GM12878 (cell line): ENCODE data around the gene RIC1. TPM values are rescaled to one million over a fixed set of nuclear protein-coding genes. Genes with fewer than 3 reads are reported as not detected.
A peak's percentile ranks its signal among the peaks of the same experiment; 100 is the strongest.

Experiments used
- BCL3 ChIP-seq: IDR thresholded peaks from 2 replicates; pipeline ENCODE4 v1.6.1; 2011; ENCODE audit warnings: borderline replicate concordance, low read depth, mild to moderate bottlenecking, moderate library complexity, low read length; ENCODE audit not compliant: insufficient read depth, poor library complexity, severe bottlenecking
- BHLHE40 ChIP-seq, 2 experiments: fragments of 450-650 bp in 1 of 2; IDR thresholded peaks; 2 replicates each; pipeline ENCODE4 v1.6.1; 2011 to 2017; ENCODE audit warnings: low read depth in 2 of 2, borderline replicate concordance in 1 of 2, improper control_type of control experiment in 1 of 2, low read length in 1 of 2, mild to moderate bottlenecking in 1 of 2
- CREB1 ChIP-seq: IDR thresholded peaks from 2 replicates; pipeline ENCODE4 v1.6.1; 2012; ENCODE audit warnings: low read depth, mild to moderate bottlenecking, inconsistent platforms
- E4F1 ChIP-seq: fragments of 450-650 bp; IDR thresholded peaks from 2 replicates; pipeline ENCODE4 v1.6.1; 2018; ENCODE audit warnings: borderline replicate concordance, mild to moderate bottlenecking; ENCODE audit not compliant: partially characterized antibody
- ETV6 ChIP-seq, 2 experiments: fragments of 450-650 bp in 1 of 2; IDR thresholded peaks in 1 of 2; conservative IDR thresholded peaks in 1 of 2; 2 replicates each; pipeline ENCODE4 v1.6.1; 2014; ENCODE audit warnings: antibody characterized with exemption in 1 of 2, borderline replicate concordance in 1 of 2, low read depth in 1 of 2, mild to moderate bottlenecking in 1 of 2, moderate library complexity in 1 of 2
- FOXM1 ChIP-seq: IDR thresholded peaks from 2 replicates; pipeline ENCODE4 v1.6.1; 2012; ENCODE audit warnings: low read depth, mild to moderate bottlenecking, inconsistent platforms, low read length, moderate library complexity
- GABPA ChIP-seq: IDR thresholded peaks from 2 replicates; pipeline ENCODE4 v1.6.1; 2014; ENCODE audit warnings: antibody characterized with exemption, low read depth, mild to moderate bottlenecking, inconsistent platforms
- IKZF1 ChIP-seq: fragments of 450-650 bp; conservative IDR thresholded peaks from 2 replicates; pipeline ENCODE4 v1.6.1; 2017; ENCODE audit warnings: antibody characterized with exemption, mild to moderate bottlenecking
- IKZF2 ChIP-seq, 2 experiments: fragments of 450-650 bp; IDR thresholded peaks; 2 replicates each; pipeline ENCODE4 v1.6.1; 2017; ENCODE audit warnings: mild to moderate bottlenecking in 2 of 2, moderate library complexity in 2 of 2
- JUNB ChIP-seq: IDR thresholded peaks from 2 replicates; pipeline ENCODE4 v1.6.1; 2016; ENCODE audit warnings: antibody characterized with exemption, mild to moderate bottlenecking
- KDM1A ChIP-seq: fragments of 200-600 bp; sonication (generic); IDR thresholded peaks from 2 replicates; pipeline ENCODE4 v1.6.1; 2016; ENCODE audit warnings: borderline replicate concordance
- MLLT1 ChIP-seq: fragments of 450-650 bp; IDR thresholded peaks from 2 replicates; pipeline ENCODE4 v1.6.1; 2016; ENCODE audit warnings: mild to moderate bottlenecking
- NBN ChIP-seq: fragments of 450-650 bp; IDR thresholded peaks from 2 replicates; pipeline ENCODE4 v1.6.1; 2016
- NKRF ChIP-seq: fragments of 450-650 bp; conservative IDR thresholded peaks from 2 replicates; pipeline ENCODE4 v1.6.1; 2017; ENCODE audit warnings: mild to moderate bottlenecking, moderate library complexity
- SKIL ChIP-seq: fragments of 450-650 bp; IDR thresholded peaks from 2 replicates; pipeline ENCODE4 v1.6.1; 2017; ENCODE audit warnings: mild to moderate bottlenecking, low read depth, inconsistent platforms; ENCODE audit not compliant: poor library complexity, severe bottlenecking
- SMARCA5 ChIP-seq: fragments of 450-650 bp; IDR thresholded peaks from 2 replicates; pipeline ENCODE4 v1.6.1; 2017; ENCODE audit warnings: mild to moderate bottlenecking
- ZNF274 ChIP-seq: IDR thresholded peaks from one replicate; pipeline ENCODE4 v1.8.0; 2011; ENCODE audit not compliant: insufficient read length, insufficient read depth
- polyA plus RNA-seq, 11 experiments: library from polyadenylated mRNA; depleted of rRNA in 4 of 11; unstranded in 6 of 11; stranded (reverse) in 5 of 11; fragments of >200 nt; fragmentation: Nextera tagmentation in 4 of 11; fragmentation: Illumina TruSeq in 1 of 11; extraction: Ambion mirVana in 4 of 11; extraction: Trizol in 1 of 11; gene quantifications; 1 replicate in 1 of 11; 2 replicates in 10 of 11; pipeline versions ENCODE4 v1.2.1 to v1.2.3, GENCODE V29; 2011 to 2016; ENCODE audit warnings: inconsistent platforms in 2 of 11, missing spikeins in 2 of 11, low read depth in 1 of 11
- total RNA-seq, 4 experiments: library from RNA; depleted of rRNA in 3 of 4; stranded (reverse); fragments of >200 nt in 3 of 4; fragmentation: Illumina TruSeq in 1 of 4; extraction: Trizol in 1 of 4; gene quantifications; 2 replicates each; pipeline versions ENCODE4 v1.2.1 to v1.2.3, GENCODE V29; 2013 to 2021

RIC1 gene
- total and polyA plus RNA-seq, 10 of the 15 experiments (the other 5 are each of a cell fraction or from before 2014, with no cell fraction given), result 6.2 to 59.8 (median 33.3) TPM

- TF ChIP-seq SKIL (peak; percentile 75), CREB1 (peak; percentile 80), IKZF2 (IDR thresholded peaks at IDR 0.05) (peak; percentile 46 to 59; a peak in 2 of 4 replicates), ZNF274 (no peak), KDM1A (no peak), BHLHE40 (IDR thresholded peaks at IDR 0.05; ENCODE audit: borderline replicate concordance in 1 of 2, low read depth in 2 of 2, low read length in 1 of 2) (peak in 1 of 2 experiments; percentile 4; a peak in 1 of 4 replicates), IKZF1 (peak; percentile 6; the same call in 1 of the 2 replicates), FOXM1 (peak; percentile 92), E4F1 (no peak), ETV6 (conservative IDR thresholded peaks at IDR 0.05 in 1 of 2, IDR thresholded peaks at IDR 0.05 in 1 of 2; ENCODE audit: borderline replicate concordance in 1 of 2, low read depth in 1 of 2) (peak in 1 of 2 experiments; percentile 66; a peak in 2 of 4 replicates), SMARCA5 (peak; percentile 35; the same call in 1 of the 2 replicates), GABPA (0 out of 2 replicates have a peak, but pooled peaks have one; percentile 39), NKRF (no peak), BCL3 (no peak), JUNB (peak; percentile 79), MLLT1 (0 out of 2 replicates have a peak, but pooled peaks have one; percentile 13), NBN (0 out of 2 replicates have a peak, but pooled peaks have one; percentile 34)
These were observed 139.3 kb downstream of the RIC1 start (continued) for GRCh38 chr9:5767968-5768932.
